CD4-positive, alpha-beta T cell treated with Interleukin-4 for 1 hour (primary cell): Measurements from ENCODE around the gene DOCK6.
"Not testable (repeated sequence)": the region's sequence is repeated elsewhere in the genome, so short reads cannot be mapped to it uniquely, and the experiment has no call there.

Experiments
- DNase-seq, 2 donors: peaks; one replicate each; pipeline ENCODE4 v3.0.0-alpha.2; 2020 to 2022

The DOCK6 gene

DNA sequence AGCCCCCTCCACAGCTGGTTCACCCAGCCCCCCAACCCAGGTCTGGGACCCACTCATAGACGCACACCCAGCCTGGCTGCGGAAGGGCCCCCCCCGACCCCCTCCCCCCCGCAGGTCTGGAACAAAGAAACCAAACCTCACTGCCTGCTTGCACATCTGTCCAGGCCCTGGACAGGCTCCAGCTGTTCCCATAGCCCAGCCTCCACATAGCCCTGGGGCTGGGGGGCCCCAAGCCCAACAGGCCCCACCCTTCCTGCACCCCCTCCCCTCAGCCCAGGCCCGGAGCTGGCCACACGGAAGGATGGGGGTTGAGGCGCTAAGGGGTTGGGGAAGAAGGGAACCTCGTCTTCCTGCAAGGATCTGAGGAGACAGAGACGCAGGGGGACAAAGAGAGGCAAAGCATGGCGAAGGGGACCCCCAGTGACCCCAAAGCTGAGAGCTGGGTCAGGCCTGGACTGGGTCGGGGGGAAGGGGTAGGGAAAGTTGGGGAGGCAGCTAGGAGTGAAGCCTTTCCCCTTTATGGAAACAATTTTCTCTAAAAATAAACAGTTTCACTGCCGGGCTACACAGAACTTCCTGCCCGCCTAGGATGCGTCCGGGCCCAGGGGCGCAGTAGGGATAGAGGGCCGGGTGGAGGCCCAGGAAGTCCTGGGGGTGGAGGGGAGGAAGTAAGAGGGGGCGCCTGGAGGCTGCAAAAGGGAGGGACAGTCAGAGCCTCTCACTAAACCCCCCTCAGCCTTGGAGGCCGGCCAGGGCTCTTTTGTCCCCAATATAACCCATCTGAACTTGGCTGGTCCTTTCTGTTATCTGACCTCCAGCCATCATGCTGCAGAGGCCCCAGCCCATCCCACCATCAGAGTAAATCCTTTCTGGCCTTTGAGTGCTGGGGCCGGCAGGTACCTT, 67.4 kb downstream of the DOCK6 start:
- DNase-seq, result no peak

DNA sequence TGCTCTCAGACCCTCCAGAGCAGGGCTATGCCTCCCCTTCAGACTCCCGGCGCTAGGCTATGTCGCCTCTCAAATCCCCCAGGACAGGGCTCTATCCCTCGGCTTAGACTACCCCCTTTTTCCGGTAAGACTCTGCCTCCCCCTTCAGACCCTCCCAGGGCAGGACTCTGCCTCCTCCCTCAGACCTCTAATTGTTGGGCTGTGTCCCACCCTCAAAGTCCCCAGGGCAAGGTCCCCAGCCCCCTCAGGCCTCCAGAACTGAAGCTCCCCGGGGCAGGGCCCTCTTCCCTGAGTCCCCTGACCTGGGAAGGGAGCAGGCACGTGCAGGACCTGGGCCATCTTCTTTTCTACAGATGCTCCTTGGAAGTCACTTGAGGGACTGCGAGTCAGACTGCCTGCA, 68.2 kb downstream of the DOCK6 start:
- DNase-seq, result no peak

DNA sequence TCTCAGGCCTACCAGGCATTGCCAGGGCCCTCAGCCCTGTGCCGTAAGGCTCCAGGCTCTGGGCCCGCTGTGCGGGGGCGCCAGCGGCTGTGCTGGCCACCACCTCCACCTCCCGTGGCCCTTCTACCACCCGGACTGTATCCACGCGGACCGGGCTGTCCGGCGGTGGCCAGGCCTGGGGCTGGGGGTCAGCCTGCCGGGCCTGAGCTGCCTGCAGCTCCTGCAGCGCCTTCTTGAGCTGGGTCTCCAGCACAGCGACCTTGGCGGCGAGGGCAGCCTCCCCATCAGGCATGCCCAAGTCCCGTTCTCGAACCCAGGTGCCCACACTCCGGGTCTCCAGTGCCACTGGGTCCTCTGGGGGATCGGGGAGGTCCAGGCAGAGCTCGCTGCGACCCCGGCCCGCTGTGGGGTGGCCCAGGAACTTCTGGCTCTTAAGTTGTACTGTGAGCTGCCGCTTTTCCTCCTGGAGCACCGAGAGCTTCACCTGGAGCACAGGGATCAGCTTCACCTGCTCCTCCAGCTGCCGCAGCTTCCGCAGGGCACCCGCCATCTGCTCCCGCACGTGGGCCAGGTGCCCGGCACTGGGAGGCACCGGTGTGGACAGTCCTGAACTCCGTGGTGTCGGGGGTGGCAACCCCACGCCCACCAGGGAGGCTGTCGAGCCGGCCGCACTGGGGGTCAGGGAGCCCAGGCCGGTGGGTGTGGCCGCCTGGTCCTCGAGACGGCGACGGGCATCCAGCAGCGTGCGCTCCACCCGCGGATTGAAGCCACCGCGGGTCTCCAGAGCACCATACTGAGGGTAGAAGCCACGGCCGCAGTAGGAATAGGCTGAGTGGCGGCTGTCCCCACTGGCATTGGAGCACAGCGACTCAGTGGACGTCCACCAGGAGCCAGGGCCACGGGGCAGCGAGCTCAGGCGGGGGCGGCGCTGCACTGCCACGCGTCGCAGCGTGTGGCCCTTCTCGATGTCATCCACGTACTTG, 69.1 kb downstream of the DOCK6 start:
- no peak for DNase-seq

DNA sequence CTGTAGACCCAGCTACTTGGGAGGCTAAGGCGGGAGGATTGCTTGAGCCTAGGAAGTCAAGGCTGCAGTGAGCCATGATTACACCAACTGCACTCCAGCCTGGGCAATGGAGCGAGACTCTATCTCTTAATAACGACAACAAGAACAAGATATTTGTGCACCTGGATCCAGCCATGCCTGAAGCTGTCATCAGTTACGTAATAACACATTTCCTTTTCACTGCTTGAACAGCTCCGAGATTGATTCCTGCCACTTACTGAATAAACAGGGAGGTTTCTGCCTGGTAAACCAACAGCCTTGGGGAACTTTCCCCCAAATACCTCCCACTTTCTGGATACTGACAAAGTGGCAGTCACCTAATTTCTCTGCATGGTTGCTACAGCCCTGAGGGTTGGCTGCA, 70.4 kb downstream of the DOCK6 start:
- no peak for DNase-seq

DNA sequence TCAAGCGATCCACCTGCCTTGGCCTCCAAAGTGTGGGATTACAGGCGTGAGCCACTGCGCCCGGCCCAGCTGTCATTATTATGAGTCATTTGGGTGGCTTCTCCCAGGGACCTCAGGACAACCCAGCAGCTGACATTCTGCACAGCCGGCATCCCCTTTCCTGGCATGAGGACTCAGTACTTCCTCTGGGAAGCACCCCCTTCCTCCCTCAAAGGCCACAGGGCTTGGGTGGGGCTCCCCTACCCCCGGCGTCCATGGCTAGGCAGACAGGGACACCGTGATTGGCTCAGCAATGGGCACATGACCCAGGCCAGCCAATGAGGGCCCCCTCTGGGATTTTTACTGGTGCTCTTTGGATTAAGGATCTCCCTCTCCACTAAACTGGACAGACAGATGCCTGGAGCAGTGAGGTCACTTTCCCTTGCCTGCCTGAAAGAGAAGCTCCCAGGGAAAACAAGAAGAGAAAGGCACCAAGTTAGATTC, 71.0 kb downstream of the DOCK6 start:
- peak in 1 of 2 donors; percentile 15 for DNase-seq

DNA sequence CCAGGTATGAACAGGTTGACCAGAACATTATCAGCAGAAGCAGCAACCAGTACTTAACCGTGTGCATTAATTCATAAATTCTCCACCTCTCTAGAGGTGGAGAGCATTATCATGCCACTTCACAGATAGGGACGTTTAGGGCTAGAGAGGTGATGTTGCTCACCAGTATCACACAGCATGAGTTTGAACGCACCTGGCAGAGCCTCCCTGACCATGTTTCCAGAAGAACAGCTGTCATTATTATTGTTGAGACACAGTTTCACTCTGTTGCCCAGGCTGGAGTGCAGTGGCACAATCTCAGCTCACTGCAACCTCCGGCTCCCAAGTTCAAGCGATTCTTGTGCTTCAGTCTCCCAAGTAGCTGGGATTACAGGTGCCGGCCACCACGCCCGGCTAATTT, 71.8 kb downstream of the DOCK6 start:
- DNase-seq, result no peak

DNA sequence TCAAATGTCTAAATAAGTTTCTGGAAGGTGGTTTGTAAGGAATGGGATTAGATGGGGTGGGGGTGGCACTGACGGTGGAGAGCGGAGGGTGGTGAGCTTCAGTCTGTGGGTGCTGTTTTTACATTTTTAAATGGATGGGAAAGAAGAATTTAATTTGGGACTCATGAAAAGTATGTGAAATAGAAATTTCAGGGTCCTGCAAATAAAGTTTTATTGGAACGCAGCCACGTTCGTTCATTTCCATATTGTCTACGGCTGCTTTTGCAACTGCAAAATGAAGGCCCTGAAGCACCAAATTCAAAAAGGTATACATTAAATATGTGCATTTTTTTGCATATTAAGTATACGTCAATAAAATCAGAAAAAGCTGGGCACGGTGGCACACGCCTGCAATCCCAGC, 74.9 kb downstream of the DOCK6 start:
- DNase-seq, result no peak

DNA sequence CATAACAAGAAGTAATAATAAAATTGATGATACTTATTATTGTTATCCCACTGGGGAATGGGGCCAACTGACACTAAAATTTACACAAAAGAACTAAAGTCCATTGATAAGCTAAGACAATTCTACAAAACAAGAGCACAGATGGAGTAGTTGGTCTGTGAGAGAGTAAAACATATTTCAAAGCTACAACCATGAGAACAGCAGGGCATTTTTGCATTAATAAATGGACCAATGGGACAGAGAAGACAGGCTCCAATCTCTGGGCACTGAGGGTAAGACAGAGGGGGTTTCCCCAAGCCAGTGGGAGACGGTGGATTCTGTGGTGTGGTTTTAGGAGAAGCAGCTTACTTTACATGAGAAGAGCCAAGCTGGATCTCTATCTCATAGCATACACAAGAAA, 79.3 kb downstream of the DOCK6 start:
- DNase-seq, result no peak

DNA sequence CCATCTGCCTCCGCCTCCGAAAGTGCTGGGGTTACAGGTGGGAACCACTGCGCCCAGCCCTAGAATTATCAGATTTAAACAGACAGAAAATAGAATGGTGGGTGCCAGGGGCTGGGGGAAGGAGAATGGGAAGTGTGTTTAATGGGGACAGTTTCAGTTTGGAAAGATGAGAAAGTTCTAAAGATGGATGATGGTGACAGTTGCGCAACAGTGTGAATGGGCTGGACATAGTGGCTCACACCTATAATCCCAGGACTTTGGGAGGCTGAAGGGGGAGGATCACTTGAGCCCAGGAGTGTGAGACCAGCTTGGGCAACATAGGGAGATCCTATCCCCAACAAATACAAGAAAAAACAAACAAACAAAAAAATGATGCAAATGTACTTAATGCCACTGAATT, 80.8 kb downstream of the DOCK6 start:
- DNase-seq, result no peak

DNA sequence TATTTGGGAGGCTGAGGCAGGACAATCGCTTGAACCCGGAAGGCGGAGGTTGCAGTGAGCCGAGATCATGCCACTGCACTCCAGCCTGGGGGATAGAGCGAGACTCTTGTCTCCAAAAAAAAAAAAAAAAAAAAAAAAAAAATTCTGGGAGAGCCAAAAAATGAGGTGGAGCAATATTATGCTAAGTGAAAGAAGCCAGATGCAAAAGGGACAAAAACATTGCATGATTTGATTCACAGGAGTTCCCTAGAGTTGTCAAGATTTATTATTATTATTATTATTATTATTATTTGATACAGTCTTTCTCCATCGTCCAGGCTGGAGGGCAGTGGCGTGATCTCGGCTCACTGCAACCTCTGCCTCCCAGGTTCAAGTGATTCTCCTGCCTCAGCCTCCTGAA, 81.3 kb downstream of the DOCK6 start:
- DNase-seq, result not testable (repeated sequence)

DNA sequence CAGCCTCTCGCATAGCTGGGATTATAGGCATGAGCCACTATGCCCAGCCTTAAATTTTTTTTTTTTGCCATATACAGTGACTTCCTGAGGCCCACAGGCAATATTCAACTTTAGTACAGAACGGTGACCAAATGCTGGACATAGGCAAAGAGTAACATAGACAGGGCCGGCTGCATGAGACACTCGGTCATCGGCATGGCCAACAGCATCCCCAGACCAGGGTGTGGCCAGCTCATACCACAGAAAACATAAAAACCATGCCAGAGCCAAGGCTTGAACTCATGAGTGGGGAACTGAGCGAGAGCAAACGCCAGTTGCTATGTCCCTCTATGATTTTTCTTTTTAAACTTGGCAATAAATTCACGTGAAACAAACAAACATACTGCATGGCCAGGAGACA, 82.0 kb downstream of the DOCK6 start:
- DNase-seq, result no peak

DNA sequence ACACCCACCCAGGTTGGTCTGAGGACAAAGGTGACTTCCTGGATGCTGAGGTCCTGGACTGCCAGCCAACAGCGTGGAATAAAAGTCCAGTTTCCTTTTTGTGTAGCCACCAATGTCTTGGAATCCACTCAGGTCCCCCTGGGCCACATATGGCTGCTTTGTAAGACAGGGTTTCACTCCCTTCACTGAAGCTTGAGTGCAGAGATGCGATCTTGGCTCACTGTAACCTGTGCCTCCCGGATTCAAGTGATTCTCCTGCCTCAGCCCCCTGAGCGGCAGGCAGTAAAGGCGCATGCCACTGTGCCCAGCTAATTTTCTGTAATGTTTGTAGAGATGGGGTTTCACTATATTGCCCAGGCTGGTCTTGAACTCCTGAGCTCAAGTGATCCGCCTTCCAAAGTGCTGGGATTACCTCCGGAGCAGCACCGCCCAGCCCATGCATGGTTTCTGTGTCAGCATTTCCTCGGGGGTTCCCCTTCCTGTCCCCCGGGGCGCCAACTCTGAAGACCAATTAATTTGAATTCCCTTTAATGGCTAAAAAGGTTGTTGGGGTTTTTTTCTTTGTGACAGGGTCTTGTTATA, 82.5 kb downstream of the DOCK6 start:
- DNase-seq, result peak in 1 of 2 donors; percentile 25

DNA sequence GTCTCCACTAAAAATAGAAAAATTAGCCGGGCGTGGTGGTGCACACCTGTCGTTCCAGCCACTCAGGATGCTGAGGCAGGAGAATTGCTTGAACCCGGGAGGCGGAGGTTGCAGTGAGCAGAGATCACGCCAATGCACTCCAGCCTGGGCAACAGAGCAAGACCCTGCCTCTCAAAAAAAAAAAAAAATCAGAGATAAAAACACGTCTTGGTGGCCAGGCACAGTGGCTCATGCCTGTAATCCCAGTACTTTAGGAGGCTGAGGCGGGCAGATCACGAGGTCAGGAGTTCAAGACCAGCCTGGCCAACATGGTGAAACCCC, 83.2 kb downstream of the DOCK6 start:
- not testable (repeated sequence) for DNase-seq

DNA sequence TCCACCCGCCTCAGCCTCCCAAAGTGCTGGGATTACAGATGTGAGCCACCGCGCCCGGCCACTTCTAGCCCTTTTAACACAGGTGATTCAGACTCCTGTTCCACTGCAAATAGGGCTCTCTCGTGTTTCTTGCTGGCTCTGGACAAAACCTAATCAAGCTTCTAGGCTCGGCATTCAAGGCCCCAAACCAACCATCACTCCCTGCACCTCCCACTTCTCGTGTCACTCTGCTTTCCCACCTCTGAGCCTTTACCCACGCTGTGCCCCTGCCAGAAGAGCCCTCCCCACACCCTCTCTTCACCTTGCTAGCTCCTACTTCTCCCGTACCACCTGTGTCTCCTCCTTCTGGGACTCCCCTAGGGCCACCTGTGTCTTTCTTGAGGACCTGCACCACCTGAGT, 84.7 kb downstream of the DOCK6 start:
- no peak for DNase-seq

DNA sequence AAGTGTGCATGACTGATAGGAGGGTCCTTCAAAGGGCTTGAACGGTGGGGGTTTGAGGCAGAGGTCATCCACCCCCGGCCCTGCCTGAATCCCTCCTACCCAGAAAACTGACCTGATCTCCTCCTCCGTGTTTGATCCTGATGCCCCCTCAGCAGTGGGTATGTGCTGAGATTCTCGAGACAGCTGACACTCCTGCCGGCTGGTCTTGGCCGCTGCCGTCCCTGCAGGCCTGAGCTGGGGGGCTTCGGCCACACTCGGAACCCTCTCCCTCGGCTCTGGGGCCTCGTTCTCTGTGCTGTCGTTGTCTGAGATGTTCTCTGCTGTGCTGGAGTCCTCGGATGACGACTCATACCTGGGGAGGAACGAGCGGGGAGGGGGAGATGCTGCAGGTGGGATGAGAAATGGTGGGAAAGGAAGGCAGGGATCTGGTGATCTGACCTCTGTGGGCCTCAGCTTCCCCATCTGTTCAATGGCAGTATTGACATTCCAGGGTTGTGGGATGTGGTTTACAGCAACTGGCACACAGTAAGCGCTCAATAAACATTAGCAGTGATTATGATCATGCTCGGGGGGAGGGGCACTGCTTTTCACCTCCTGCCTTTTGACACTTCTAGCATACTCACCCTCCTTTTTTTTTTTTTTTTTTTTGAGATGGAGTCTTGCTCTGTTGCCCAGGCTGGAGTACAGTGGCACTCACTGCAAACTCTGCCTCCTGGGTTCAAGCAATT, 85.7 kb downstream of the DOCK6 start:
- DNase-seq, result no peak

DNA sequence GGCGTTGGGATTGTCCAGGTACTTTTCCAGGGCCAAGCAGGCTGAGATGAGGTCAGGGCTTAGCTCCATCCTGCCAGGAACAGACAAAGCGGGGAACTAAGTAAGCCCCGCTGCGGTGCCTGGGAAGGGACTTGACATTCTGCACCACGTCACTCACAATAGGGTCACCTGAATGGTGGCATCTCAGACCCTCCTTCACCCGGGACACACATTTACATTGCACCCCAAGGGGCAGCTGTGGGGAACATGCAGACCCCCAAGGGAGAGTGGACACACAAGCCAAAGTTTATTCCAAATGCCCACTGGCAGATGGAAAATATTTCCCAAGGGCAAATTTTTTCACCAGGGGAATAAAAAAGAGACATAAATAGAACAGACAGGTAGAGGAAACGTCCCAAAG, 86.4 kb downstream of the DOCK6 start:
- no peak for DNase-seq

DNA sequence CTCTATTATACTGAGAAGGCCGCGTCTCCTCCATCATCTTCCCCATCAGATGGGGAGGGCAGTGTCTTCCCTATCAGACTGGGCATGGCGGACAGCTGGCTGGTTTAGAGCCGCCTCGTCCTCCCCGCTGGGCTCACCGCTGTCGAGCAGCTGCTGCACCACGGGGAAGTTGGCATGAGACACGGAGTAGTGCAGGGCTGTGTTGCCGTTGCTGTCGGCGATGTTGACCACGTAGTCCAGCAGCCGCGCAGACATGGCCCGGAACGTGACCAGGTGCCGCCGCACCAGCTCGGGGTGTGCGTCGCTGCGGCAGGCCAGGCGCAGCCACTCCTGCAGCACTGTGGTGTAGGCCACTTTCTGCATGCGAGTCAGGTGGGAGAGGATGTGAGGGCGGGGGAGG, 88.0 kb downstream of the DOCK6 start:
- DNase-seq, result no peak

DNA sequence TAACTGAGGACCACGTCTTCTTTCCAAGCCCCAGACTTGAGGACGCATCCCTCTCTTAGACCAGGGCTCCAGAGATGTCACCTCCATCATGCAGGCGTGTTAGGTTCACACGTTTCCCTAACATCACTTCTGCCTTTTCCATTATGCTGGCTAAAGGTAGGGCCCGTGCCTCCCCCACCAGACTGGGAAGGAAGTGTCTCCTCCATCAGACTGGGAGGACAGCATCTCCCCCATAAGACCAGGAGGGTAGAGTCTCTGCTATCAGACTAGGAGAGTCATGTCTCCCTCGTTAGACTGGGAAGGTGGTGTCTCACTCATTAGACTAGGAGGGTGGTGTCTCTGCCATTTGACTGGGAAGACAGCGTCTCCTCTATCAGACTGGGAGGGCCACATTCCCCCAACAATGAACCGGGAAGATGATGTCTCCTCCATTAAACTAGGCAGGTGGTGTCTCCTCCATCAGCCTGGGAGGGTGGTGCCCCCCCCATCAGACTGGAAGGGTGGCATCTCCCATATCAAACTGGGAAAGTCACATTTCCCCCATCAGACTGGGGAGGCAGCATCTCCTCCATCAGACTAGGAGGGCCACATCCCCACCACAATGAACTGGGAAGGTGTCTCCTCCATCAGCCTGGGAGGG, 88.7 kb downstream of the DOCK6 start:
- DNase-seq, result no peak

DNA sequence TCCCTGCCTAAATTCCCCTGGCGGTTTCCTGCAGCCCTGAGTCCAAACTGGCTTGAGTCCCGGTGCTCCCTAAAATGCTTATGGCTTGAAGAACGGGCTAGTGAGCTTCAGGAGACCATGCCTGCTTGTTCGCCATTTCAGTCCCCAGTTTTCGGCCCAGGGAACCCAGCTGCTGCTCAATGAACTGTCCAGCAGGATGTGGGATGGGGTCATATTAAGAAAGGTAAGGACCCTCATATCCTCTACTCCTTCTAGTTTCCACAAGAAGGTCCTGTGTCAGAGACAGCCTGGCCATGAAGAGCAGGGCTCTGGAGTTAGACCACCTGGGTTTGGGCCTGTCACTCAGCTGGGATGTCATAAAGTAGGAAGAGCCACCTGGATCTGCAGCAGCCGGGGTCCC, 89.7 kb downstream of the DOCK6 start:
- no peak for DNase-seq

DNA sequence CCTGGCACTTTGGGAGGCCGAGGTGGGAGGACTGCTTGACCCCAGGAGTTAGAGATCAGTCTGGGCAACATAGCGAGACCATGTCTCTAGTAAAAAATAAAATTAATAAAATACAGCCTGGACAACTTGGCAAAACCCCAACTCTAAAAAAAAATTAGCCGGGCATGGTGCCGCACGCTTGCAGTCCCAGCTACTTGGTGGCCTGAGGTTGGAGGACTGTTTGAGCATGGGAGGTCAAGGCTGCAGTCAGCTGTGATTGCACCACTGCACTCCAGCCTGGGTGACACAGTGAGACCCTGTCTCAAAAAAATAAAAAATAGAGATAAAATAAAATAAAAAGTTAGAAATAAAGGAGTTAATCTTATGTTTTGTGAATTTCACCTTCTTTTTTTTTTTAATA, 91.2 kb downstream of the DOCK6 start:
- no peak for DNase-seq

DNA sequence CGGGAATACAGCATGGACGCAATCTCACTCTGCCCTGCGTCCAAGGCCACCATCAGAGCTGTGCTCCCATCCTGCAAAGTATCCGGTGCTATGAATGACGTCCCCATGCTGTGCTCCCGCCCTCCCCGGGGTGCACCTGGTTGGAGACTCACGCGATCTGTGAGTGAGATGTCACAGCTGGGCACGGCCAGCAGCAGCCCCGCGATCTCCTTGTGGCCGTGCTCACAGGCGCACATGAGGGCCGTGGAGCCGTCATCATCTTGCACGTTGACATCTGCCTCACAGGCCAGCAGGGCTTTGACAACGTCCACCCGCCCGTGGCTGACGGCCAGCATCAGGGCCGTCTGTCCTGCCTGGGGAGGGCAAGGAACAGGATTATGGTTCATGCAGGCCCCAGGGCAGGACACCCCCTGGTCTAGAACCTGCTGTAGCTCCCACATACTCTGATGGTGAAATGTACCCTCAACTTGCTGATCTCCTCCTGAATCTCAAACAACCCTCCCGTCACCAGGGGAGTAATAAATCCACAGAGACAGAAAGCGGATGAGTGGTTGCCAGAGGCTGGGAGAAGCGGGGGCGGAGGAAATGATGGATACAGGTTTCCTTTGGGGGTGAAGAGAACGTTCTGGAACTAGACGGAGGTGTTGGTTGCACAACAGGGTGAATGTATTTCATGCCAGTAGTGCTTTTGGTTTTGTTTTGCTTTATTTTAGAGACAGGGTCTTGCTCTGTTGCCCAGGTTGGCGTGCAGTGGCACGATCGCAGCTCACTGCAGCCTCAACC, 92.2 kb downstream of the DOCK6 start:
- DNase-seq, result no peak
